Erythroblast (primary cell): Measurements from ENCODE around the gene PMPCA.
"Not testable (repeated sequence)": the region's sequence is repeated elsewhere in the genome, so short reads cannot be mapped to it uniquely, and the experiment has no call there.

Source experiments
- GATA1 ChIP-seq: IDR thresholded peaks from 2 replicates; pipeline ENCODE4 v1.6.1; 2011; ENCODE audit warnings: low read depth, mild to moderate bottlenecking, control low read depth, low read length, moderate library complexity
- POLR2A ChIP-seq: IDR thresholded peaks from 2 replicates; pipeline ENCODE4 v1.6.1; 2011; ENCODE audit warnings: mild to moderate bottlenecking, low read length

GRCh38 chr9:136405904-136406303 is 4.6 kb upstream of the PMPCA start:
- TF ChIP-seq POLR2A, GATA1: not testable (repeated sequence)
